OCI-LY7 (cell line): ENCODE results near the gene RFESD.

ENCODE experiments used
- CTCF ChIP-seq: fragments of 200-600 bp; sonication (generic); conservative IDR thresholded peaks from 2 replicates; pipeline ENCODE4 v1.5.1; 2014; ENCODE audit warnings: mild to moderate bottlenecking, antibody characterized with exemption, low read length, moderate library complexity, mixed read lengths
- EZH2phosphoT487 ChIP-seq: fragments of 200-600 bp; sonication (generic); IDR thresholded peaks from 2 replicates; pipeline ENCODE4 v1.6.1; 2018; ENCODE audit warnings: low read depth, borderline replicate concordance, mild to moderate bottlenecking, mixed run types, antibody characterized with exemption, low read length, moderate library complexity, mixed read lengths

- no peak for TF ChIP-seq CTCF
- no peak for TF ChIP-seq EZH2phosphoT487
These were observed 52.8 kb downstream of the RFESD start for GRCh38 chr5:95699337-95699736.
